Measurements from ENCODE around the gene FMN1. TPM values are rescaled to one million over a fixed set of nuclear protein-coding genes. Genes with fewer than 3 reads are reported as not detected.

The FMN1 gene
- total and polyA plus RNA-seq, 10 of the 15 experiments (the other 5 are each of a cell fraction or from before 2014, with no cell fraction given): 0.05 to 0.16 (median 0.08) TPM; not detected in 4

DNA sequence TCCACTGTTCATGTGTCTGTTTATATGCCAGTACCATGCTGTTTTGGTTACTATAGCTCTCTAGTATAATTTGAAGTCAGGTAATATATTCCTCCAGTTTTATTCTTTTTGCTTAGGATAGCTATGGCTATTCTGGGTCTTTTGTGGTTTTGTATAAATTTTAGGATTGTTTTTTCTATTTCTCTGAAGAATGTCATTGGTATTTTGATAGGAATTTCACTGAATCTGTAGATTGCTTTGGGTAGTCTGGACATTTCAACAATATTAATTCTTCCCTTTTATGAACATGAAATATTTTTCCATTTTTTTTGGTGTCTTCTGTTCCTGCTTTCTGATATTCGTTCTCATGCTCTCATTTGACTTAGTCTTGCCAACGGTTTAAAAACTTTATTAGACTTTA, 437.1 kb downstream of the FMN1 start:
- ChIA-PET POLR2A (no interaction called here), RAD21 (ENCODE audit: unreplicated experiment) (no interaction called here), CTCF (interaction anchor here (0.6 kb wide), 1 partner anchor 94 kb away, joined by 3 read pairs; no protein-coding TSS in a partner anchor), SMC1A (ENCODE audit: uncharacterized antibody, unreplicated experiment) (interaction anchor here (0.6 to 1.6 kb wide), 3 partner anchors 10 to 161 kb away, joined by 3 read pairs; no protein-coding TSS in a partner anchor)
- no peaks in the 10 kb centered on the region for H3K79me2 ChIP-seq (ENCODE audit: control insufficient read depth, insufficient read depth, low read length)
- no peaks in the 10 kb centered on the region for H3K4me1 ChIP-seq (ENCODE audit: control insufficient read depth, insufficient read depth, low read length)
- BruUV-seq (replicated peaks): no TSS peak
- ATAC-seq (no peak), FAIRE-seq (no peak), DNase-seq (ENCODE audit: low read depth, low spot score) (no peak)
- no peak overlapping the region for H3K4me2 ChIP-seq (ENCODE audit: control insufficient read depth, insufficient read depth)
- H3K27ac ChIP-seq (ENCODE audit: control insufficient read depth, insufficient read depth): no peak overlapping the region
- H3K36me3 ChIP-seq (ENCODE audit: control insufficient read depth in 2 of 2, insufficient read depth in 2 of 2, low read length in 1 of 2): no peaks in the 10 kb centered on the region
- no peak for TF ChIP-seq TBL1XR1 (IDR thresholded peaks at IDR 0.05; ENCODE audit: low read depth, low read length)
- TF ChIP-seq MEF2B (IDR thresholded peaks at IDR 0.05; ENCODE audit: partially characterized antibody, poor library complexity, severe bottlenecking): no peak
- TF ChIP-seq PML (IDR thresholded peaks at IDR 0.05; ENCODE audit: low read length): no peak
- TF ChIP-seq SMAD1 (IDR thresholded peaks at IDR 0.05; ENCODE audit: low read depth, partially characterized antibody): no peak
- TF ChIP-seq ATF7 (IDR thresholded peaks at IDR 0.05; ENCODE audit: low read depth): no peak
- TF ChIP-seq TARDBP (IDR thresholded peaks at IDR 0.05; ENCODE audit: borderline replicate concordance): no peak
- TF ChIP-seq ESRRA (IDR thresholded peaks at IDR 0.05; ENCODE audit: low read length): no peak
- TF ChIP-seq ZSCAN29 (IDR thresholded peaks at IDR 0.05): no peak
- TF ChIP-seq, protein P1, sequence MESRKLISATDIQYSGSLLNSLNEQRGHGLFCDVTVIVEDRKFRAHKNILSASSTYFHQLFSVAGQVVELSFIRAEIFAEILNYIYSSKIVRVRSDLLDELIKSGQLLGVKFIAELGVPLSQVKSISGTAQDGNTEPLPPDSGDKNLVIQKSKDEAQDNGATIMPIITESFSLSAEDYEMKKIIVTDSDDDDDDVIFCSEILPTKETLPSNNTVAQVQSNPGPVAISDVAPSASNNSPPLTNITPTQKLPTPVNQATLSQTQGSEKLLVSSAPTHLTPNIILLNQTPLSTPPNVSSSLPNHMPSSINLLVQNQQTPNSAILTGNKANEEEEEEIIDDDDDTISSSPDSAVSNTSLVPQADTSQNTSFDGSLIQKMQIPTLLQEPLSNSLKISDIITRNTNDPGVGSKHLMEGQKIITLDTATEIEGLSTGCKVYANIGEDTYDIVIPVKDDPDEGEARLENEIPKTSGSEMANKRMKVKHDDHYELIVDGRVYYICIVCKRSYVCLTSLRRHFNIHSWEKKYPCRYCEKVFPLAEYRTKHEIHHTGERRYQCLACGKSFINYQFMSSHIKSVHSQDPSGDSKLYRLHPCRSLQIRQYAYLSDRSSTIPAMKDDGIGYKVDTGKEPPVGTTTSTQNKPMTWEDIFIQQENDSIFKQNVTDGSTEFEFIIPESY (IDR thresholded peaks at IDR 0.05): no peak
- TF ChIP-seq SIN3A (IDR thresholded peaks at IDR 0.05; ENCODE audit: low read depth, low read length): no peak
- no peak for TF ChIP-seq YBX1 (IDR thresholded peaks at IDR 0.05)
- no peak for TF ChIP-seq PAX8 (IDR thresholded peaks at IDR 0.05)
- TF ChIP-seq SPI1 (IDR thresholded peaks at IDR 0.05; ENCODE audit: borderline replicate concordance, insufficient read depth, low read depth, low read length): no peak
- no peak for TF ChIP-seq NFIC (IDR thresholded peaks at IDR 0.05; ENCODE audit: low read depth, low read length)
- TF ChIP-seq ZBTB4 (CRISPR knock-in tag; IDR thresholded peaks at IDR 0.05): no peak
- no peak for TF ChIP-seq EED (IDR thresholded peaks at IDR 0.05; ENCODE audit: low read depth)
- no peak overlapping the region for H2AFZ ChIP-seq (ENCODE audit: control insufficient read depth, low read depth, low read length)
- no peak overlapping the region for H3K9ac ChIP-seq (ENCODE audit: control insufficient read depth, insufficient read depth, low read length)
- H3K4me3 ChIP-seq: no peak overlapping the region
- no peaks in the 10 kb centered on the region for H3K9me3 ChIP-seq (replicated peaks; ENCODE audit: control insufficient read depth, insufficient read depth, low read length)
- WGBS (ENCODE audit: insufficient coverage, insufficient replicate concordance, low lambda C conversion rate, missing lambda C conversion rate): 3% methylated on average over 2 of the region's 2 CpGs
- no peaks in the 10 kb centered on the region; a peak in 1 of 4 replicates for H3K27me3 ChIP-seq (replicated peaks in 1 of 2; ENCODE audit: control insufficient read depth in 2 of 2, insufficient read depth in 2 of 2, low read length in 1 of 2)
- in situ Hi-C loops (cut with MboI): no loop called here
- intact Hi-C loops (cut with micrococcal nuclease; ENCODE audit: unreplicated experiment): no loop called here
- no peaks in the 10 kb centered on the region for H4K20me1 ChIP-seq (ENCODE audit: control insufficient read depth, insufficient read depth)

Measured in GM12878 (cell line).